ENCODE results near the gene ZNF777. TPM values are rescaled to one million over a fixed set of nuclear protein-coding genes. Genes with fewer than 3 reads are reported as not detected.
A peak's percentile ranks its signal among the peaks of the same experiment; 100 is the strongest.

ZNF777 gene
- total RNA-seq, 2 donors from 2014 or later = 9.7 to 11.1 TPM

- Mint-ChIP-seq H3K27me3 (ENCODE audit: insufficient read depth) (peaks cover 3% of the 10 kb centered on the region), H3K27ac (no peak overlapping the region)
- TF ChIP-seq CTCF (conservative IDR thresholded peaks at IDR 0.05) = no peak
Measured at GRCh38 chr7:149454006-149454405, 6.9 kb downstream of the ZNF777 start.

GRCh38 chr7:149450821-149451220 lies 10.0 kb downstream of the ZNF777 start:
- no peak overlapping the region for H3K27ac ChIP-seq (ENCODE audit: low read depth, low read length)
- DNase-seq = peak; percentile 44
- no peak overlapping the region for H3K4me3 ChIP-seq (ENCODE audit: low read length)
- no peaks in the 10 kb centered on the region for H3K4me1 ChIP-seq (ENCODE audit: control insufficient read depth, insufficient read depth, low read length)
- Mint-ChIP-seq H3K27ac (peak overlapping the region; percentile 31), H3K4me3 (no peak overlapping the region), H3K9me3 (no peaks in the 10 kb centered on the region), H3K36me3 (ENCODE audit: low read depth) (peaks cover 62% of the 10 kb centered on the region), H3K27me3 (ENCODE audit: insufficient read depth) (no peaks in the 10 kb centered on the region), H3K4me1 (no peaks in the 10 kb centered on the region)
- WGBS, 2 experiments (ENCODE audit: insufficient coverage in 1 of 2, insufficient read length in 1 of 2) = 96% methylated on average over 10 of the region's 10 CpGs; no CpG with 5 or more reads in 1 of the 2 experiments
- peaks cover 76% of the 10 kb centered on the region for H3K36me3 ChIP-seq (ENCODE audit: control insufficient read depth, insufficient read depth, low read length)
- no peak overlapping the region for H3K9ac ChIP-seq (ENCODE audit: extremely low read depth, low read length, poor library complexity, severe bottlenecking)
- no peak for TF ChIP-seq CTCF (conservative IDR thresholded peaks at IDR 0.05)
- no peaks in the 10 kb centered on the region for H3K9me3 ChIP-seq (ENCODE audit: control insufficient read depth, low read length)
- no peaks in the 10 kb centered on the region for H3K27me3 ChIP-seq (ENCODE audit: control insufficient read depth, insufficient read depth, low read length, poor library complexity, severe bottlenecking)

More at GRCh38 chr7:149454006-149454405, 6.9 kb downstream of the ZNF777 start:
- Histone ChIP-seq H3K4me3 (ENCODE audit: low read length) (no peak overlapping the region), H3K27me3 (ENCODE audit: control insufficient read depth, insufficient read depth, low read length, poor library complexity, severe bottlenecking) (no peaks in the 10 kb centered on the region), H3K9me3 (ENCODE audit: control insufficient read depth, low read length) (no peaks in the 10 kb centered on the region), H3K27ac (ENCODE audit: low read depth, low read length) (no peak overlapping the region), H3K36me3 (ENCODE audit: control insufficient read depth, insufficient read depth, low read length) (peaks cover 66% of the 10 kb centered on the region), H3K9ac (ENCODE audit: extremely low read depth, low read length, poor library complexity, severe bottlenecking) (no peak overlapping the region), H3K4me1 (ENCODE audit: control insufficient read depth, insufficient read depth, low read length) (peaks cover 4% of the 10 kb centered on the region)
- no peak for DNase-seq
- H3K4me1 Mint-ChIP-seq = peaks cover 8% of the 10 kb centered on the region
- 94 to 95% methylated on average over 9 to 10 of the region's 10 CpGs for WGBS, 2 experiments (ENCODE audit: insufficient coverage in 1 of 2, insufficient read length in 1 of 2)
- no peak overlapping the region for H3K4me3 Mint-ChIP-seq
- H3K9me3 Mint-ChIP-seq = no peaks in the 10 kb centered on the region
- peaks cover 51% of the 10 kb centered on the region for H3K36me3 Mint-ChIP-seq (ENCODE audit: low read depth)

GRCh38 chr7:149449897-149450296 lies 11.0 kb downstream of the ZNF777 start:
- Histone ChIP-seq H3K27ac (ENCODE audit: low read depth, low read length) (no peak overlapping the region), H3K9me3 (ENCODE audit: control insufficient read depth, low read length) (no peaks in the 10 kb centered on the region), H3K27me3 (ENCODE audit: control insufficient read depth, insufficient read depth, low read length, poor library complexity, severe bottlenecking) (no peaks in the 10 kb centered on the region), H3K9ac (ENCODE audit: extremely low read depth, low read length, poor library complexity, severe bottlenecking) (no peak overlapping the region), H3K36me3 (ENCODE audit: control insufficient read depth, insufficient read depth, low read length) (peaks cover 74% of the 10 kb centered on the region), H3K4me1 (ENCODE audit: control insufficient read depth, insufficient read depth, low read length) (no peaks in the 10 kb centered on the region), H3K4me3 (ENCODE audit: low read length) (no peak overlapping the region)
- DNase-seq = peak; percentile 20
- H3K9me3 Mint-ChIP-seq = no peaks in the 10 kb centered on the region
- TF ChIP-seq CTCF (conservative IDR thresholded peaks at IDR 0.05) = no peak
- H3K27ac Mint-ChIP-seq = no peak overlapping the region
- H3K36me3 Mint-ChIP-seq (ENCODE audit: low read depth) = peaks cover 58% of the 10 kb centered on the region
- 93% methylated on average over 5 to 6 of the region's 6 CpGs for WGBS, 2 experiments (ENCODE audit: insufficient coverage in 1 of 2, insufficient read length in 1 of 2)
- no peaks in the 10 kb centered on the region for H3K4me1 Mint-ChIP-seq
- no peak overlapping the region for H3K4me3 Mint-ChIP-seq
- no peaks in the 10 kb centered on the region for H3K27me3 Mint-ChIP-seq (ENCODE audit: insufficient read depth)
